ENCODE measurements around the gene VAV2.
"Not testable (repeated sequence)": the region's sequence is repeated elsewhere in the genome, so short reads cannot be mapped to it uniquely, and the experiment has no call there.

Gene VAV2

GRCh38 chr9:133767625-133768024 is 224.5 kb downstream of the VAV2 start:
- intact Hi-C loops (cut with DNase I), result no loop called here
- peak in 6 of 42 donors; percentile 1 to 17 (median 2) for DNase-seq

DNA sequence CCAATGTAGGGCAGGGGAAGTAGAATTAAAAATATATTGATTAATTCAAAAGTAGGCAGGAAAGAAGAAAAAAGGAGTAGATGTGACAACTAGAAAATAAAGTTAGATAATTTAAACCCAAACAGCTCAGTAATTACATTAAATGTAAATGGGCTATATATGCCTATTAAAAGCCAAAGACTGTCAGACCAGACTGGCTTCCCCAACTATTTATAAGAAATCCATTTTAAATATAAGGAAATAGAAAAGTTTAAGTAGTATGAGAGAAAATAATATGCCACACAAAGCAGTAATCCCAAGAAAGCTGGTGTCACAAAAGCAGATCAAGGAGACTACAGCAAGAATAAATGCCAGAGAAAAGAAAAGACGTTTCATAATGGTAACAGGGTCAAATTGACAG is 225.1 kb downstream of the VAV2 start:
- intact Hi-C loops (cut with DNase I), result no loop called here

GRCh38 chr9:133766234-133766633 is 225.9 kb downstream of the VAV2 start:
- intact Hi-C loops (cut with DNase I); DNase-seq: not testable (repeated sequence)

More for the DNA sequence above, 225.1 kb downstream of the VAV2 start:
- no peak for DNase-seq

DNA sequence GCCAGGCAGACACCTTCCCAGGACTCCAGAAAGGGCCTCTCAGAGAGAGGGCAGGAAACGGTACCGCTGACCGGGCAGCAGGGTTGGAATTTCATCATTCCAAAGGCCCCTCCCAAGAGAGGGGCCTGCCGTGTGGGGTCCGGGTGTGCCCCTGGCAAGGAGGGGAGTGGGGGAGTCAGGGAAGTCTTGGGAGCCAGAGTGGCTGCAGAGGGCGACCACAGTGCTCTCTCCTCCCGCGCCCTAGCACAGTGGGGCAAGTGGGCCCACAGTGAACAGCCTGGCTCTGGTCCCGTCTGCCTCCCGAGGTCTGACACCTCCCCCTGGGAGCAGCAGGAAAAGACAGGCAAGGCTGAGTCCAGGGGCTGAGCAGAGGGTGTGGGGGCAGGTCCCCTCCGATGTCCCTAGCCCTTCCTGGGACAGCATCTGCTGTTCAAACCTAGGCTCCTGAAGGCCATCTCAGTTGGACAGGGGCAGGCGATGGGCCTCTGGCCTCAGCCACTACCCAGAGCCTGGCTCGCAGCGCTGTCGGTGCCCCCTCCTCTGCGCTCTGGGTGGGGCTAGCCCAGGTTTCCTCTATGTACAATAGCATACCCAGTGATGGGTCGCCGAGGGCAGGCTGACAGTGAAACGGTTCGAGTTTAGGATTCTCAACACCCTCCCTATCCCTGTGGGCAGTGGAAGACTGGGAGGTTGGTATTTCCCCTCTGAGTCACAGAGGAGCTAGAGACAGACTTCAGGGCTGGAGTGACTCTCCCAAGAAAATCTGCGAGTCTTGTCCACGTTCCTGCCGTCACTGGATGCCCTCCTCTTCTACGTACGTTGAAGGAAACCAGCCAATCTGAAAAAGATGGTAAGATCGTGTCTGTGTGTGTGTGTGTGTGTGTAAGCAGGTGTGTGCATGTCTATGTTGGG is 228.6 kb downstream of the VAV2 start:
- DNase-seq, result peak in 10 of 42 donors; percentile 1 to 34 (median 6)
- intact Hi-C loops (cut with DNase I), result no loop called here

- DNase-seq, result peak in 12 of 42 donors; percentile 3 to 41 (median 8)
These were observed 229.4 kb downstream of the VAV2 start for GRCh38 chr9:133762488-133763271.

DNA sequence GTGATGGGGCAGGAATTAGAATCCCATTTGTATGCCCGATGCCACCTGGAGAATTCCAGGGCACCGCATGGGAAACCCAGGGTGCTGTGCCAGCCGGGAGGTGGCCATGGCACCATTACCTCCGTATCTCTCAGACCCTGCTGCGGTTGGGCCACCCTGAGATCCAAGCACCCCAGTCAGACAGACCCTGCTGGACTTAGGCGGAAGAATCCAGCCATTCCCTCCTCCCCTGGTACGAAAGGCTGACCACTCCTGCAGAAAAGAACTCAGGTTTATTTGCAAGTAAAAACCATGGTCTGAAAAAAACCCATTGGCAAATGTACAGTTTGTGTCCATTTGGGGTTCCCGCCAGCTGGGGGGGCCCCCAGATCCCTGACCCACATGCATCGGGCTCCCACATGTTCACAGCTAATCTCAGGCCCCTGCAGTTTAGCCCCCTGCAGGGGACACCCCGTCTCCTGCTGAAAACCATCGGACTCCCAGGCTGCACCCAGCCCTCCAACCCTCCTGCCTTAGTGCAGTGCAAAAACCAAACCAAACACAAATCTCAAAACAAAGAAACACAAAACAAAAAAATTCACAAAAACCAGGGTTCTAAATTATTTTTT is 230.4 kb downstream of the VAV2 start:
- intact Hi-C loops (cut with DNase I), result no loop called here
- peak in 13 of 42 donors; percentile 1 to 37 (median 8) for DNase-seq

More at GRCh38 chr9:133762488-133763271, 229.4 kb downstream of the VAV2 start:
- intact Hi-C loops (cut with DNase I), result no loop called here

GRCh38 chr9:133760713-133761290 is 231.3 kb downstream of the VAV2 start:
- intact Hi-C loops (cut with DNase I), result no loop called here
- peak in 2 of 42 donors; percentile 1 to 6 for DNase-seq

DNA sequence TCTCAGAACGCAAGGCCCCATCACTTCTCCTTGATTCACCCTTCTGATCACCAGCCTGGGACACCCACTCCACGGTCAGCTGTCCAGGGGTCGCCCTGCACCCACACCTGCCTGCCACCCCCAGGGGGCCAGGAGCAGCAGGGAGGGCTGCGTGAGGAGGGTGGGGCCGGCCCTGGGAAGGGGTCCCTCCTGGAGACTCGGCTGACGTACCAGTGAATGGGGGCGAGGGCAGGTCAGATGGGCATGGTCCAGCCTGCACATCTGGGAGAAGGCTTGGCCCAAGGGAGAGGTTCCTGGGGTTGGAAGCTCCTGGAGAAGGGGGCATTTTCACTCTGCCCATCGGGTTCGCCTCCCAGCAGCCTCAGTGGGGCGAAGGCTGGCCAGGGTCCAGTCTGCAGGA is 232.2 kb downstream of the VAV2 start:
- intact Hi-C loops (cut with DNase I), result no loop called here
- peak in 8 of 42 donors; percentile 1 to 9 (median 6) for DNase-seq

DNA sequence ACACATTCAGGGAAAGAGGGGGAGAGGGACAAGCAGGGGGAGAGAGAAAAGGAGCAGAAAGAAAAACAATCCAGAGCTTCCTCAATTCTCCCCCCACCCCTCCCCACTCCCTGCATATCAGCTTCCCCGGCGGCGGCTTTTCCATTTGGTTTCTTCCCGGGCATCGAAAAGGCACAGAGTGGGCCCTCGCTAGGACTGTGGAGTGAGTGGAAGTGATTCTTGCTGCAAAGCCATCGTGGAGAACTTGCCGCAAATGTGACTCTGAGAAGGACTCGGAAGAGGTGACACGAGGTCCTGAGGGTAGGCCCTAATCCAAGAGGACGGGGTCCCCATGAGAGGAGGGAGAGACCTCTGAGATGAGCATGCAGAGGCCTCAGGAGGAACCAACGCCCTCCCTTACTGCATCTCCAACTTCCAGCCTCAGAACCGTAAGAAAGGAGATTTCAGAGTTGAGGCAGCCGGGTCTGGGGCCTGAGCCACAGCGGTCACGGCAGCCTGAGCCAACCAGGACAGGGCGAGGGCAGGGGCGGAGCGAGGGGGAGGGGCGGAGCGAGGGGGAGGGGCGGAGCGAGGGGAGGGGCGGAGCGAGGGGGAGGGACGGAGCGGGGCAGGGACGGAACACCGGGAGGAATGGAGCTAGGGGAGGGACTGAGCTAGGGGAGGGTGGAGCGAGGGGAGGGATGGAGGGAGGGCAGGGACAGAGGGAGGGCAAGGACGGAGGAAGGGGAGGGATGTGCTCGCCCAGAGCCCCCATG is 232.8 kb downstream of the VAV2 start:
- DNase-seq, result peak in 12 of 42 donors; percentile 3 to 30 (median 10)
- intact Hi-C loops (cut with DNase I), result no loop called here

DNA sequence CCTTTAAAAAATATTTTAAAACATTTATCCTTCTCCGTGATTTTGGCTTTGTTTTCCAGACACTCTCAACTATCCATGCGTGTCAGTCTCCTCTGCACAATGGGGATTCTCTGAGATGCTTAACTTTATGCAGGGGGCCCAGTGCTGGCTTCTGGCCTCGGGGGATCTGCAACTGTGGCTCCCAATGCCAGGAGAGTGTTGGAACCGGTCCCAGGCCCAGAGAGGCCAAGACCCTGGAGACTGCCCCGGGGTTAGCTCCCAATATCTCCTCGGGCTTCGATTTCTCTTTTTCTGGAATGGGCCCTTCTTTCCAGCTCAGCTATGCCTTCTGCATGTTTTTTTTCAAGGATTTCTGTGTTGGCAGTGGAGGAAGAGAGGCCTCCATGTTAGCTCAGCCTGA is 233.9 kb downstream of the VAV2 start:
- peak in 11 of 42 donors; percentile 1 to 30 (median 9) for DNase-seq
- intact Hi-C loops (cut with DNase I), result no loop called here

DNA sequence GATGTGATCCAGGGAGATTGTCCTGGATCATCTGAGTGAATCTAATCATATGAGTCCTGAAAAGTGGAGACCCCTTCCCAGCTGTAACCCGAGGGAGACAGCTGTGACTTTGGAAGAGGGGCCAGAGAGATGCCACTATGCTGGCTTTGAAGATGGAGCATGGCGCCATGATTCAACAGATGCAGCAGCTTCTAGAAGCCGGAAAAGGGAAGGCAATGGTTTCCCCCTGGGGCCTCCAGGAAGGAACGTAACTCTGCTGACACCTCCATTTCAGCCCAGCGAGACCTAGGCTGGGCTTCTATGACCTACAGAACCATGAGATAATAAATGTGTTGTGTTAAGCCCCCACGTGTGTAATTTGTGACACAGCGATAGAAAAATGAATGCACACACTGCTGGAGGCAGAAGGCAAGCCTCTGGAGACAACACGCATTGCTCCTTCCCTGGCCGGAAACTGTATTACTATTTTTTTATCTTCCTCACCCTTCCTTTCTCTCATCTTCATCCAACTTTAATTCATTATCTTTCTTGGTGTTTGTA is 237.4 kb downstream of the VAV2 start:
- intact Hi-C loops (cut with DNase I), result no loop called here
- peak in 6 of 42 donors; percentile 1 to 5 (median 2) for DNase-seq

- DNase-seq, result peak in 5 of 42 donors; percentile 1 to 27 (median 6)
- intact Hi-C loops (cut with DNase I), result no loop called here
These were observed 237.9 kb downstream of the VAV2 start for GRCh38 chr9:133754187-133754586.

DNA sequence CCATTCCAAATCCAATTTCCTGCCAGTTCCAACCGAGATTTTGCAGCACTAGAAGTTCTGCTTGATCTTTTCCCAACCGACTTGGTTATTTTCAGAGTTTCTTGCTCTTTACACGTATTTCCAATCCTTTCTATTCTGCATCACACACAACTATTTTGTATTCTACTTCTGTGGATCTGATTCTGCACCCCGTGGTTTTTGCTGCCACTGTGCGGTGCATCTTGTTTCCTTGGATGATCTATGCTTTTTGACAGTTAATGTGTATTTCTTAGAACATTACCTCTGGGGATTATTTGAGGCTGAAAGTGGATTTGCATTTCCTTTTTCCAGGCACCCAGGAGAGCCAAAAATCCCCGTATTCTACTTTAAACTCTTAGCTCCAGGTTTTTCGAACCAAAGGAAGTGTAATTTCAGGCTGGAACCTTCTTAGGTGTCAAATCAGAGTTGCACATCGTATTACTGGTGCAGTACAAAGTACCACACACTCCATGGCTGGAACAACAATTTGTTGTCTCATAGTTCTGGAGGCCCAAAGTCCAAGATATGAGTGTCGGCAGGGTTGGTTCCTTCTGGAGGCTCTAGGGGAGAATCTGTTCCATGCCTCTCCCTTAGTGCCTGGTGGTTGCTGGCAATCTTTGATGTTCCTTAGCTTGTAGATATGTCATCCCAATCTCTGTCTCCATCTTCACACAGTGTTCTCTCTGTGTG is 239.2 kb downstream of the VAV2 start:
- intact Hi-C loops (cut with DNase I), result no loop called here

GRCh38 chr9:133750982-133751649 is 241.0 kb downstream of the VAV2 start:
- DNase-seq, result peak in 8 of 42 donors; percentile 3 to 30 (median 6)
- intact Hi-C loops (cut with DNase I), result no loop called here

More for the DNA sequence above, 239.2 kb downstream of the VAV2 start:
- peak in 3 of 42 donors; percentile 5 to 8 (median 6) for DNase-seq

GRCh38 chr9:133747309-133747708 is 244.8 kb downstream of the VAV2 start:
- intact Hi-C loops (cut with DNase I), result no loop called here
- no peak for DNase-seq

DNA sequence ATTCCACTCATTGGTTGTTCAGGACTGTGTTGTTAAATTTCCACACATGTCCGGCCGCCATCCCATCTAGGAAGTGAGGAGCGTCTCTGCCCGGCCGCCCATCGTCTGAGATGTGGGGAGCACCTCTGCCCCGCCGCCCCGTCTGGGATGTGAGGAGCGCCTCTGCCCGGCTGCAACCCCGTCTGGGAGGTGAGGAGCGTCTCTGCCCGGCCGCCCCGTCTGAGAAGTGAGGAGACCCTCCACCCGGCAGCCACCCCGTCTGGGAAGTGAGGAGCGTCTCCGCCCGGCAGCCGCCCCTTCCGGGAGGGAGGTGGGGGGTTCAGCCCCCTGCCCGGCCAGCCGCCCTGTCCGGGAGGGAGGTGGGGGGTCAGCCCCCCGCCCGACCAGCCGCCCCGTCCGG is 247.6 kb downstream of the VAV2 start:
- intact Hi-C loops (cut with DNase I), result not testable (repeated sequence)
- DNase-seq, result peak in 1 of 42 donors; percentile 19
